ENCODE results near the gene PELO. TPM values are rescaled to one million over a fixed set of nuclear protein-coding genes. Genes with fewer than 3 reads are reported as not detected.
A peak's percentile ranks its signal among the peaks of the same experiment; 100 is the strongest.

PELO gene
- polyA plus RNA-seq, 1 of the 3 experiments (the other 2 are of a cell fraction): 10.7 TPM

DNA sequence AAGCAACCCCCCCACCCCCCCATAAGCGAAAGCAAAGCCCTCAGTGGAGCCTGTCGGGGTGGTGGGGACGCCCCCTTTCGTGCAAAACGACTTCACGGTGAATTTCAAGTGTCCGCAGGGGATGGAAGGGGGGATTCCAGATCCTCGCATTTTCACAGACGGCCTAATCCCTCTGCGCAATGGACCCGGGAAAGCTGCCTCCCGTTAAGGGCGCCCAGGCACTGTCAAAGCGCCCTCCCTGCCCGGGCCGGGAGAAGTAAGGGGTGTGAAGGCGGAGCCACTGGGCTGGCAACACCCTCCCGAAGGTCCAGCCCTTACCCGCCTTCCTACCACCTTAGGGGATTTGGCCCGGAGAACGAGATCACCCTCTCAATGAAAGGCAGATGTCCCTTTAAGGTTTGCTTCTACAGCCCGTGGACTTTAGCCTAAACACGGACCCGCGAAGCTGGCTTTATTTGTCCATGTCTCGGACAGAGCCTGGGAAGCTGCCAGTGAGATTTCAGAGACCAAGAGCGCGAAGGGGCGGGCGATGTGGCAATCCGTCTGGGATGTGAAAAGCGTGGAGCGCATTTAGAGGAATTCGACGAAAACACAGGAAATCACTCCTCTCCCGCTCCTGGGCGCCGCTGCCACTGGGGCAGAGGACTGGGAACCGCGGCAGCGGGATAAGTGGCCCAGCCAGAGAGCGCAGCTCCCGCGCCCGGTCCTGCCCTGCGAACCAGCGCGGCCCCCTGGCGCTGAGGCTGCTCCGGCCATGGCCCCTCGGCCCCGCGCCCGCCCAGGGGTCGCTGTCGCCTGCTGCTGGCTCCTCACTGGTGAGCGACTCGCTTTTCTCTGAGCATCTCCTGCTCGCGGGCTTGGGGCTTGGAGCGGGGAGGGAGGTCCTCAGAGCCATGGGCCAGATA is at the start of gene PELO, which contains the start of gene ITGA1 (continued):
- TF ChIP-seq GATA2 (CRISPR knock-in tag; IDR thresholded peaks at IDR 0.05): 0 out of 2 replicates have a peak, but pooled peaks have one; percentile 42

DNA sequence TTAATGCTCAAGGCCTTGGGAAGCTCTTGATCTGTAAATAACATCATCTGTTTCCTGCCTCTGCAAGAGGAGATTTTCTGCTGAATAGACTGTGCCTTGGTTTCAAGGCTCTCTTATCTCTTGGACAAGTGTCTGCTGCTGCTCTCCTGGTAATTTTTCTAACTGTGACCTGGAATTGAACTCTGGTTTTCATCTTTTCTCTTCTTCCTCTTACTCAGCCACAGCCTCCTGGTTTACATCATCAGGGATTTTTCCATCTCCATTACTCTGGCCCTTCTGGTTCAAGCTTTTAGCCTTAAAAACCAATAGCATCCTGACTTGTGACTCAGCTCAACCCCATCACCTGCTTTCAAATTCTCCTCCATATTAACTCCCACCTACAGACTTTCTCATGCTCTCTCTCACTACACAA is 49.6 kb upstream of the PELO start:
- Histone ChIP-seq H3K4me1 (ENCODE audit: control insufficient read depth in 1 of 2, insufficient read depth in 2 of 2, low read depth in 1 of 2, low read length in 1 of 2) (peaks cover 7 to 26% of the 10 kb centered on the region in 2 experiments; a peak in 3 of 4 replicates), H3K36me3 (replicated peaks in 1 of 2; ENCODE audit: control insufficient read depth in 1 of 2, insufficient read depth in 2 of 2, low read length in 1 of 2) (no peaks in the 10 kb centered on the region), H3K9me2 (no peaks in the 10 kb centered on the region), H3K27ac (ENCODE audit: low read depth in 2 of 2, low read length in 1 of 2) (peak overlapping the region in 1 of 2 experiments; percentile 75; a peak in 2 of 4 replicates), H4K20me1 (ENCODE audit: insufficient read depth) (no peaks in the 10 kb centered on the region), H3K79me2 (ENCODE audit: insufficient read depth) (no peaks in the 10 kb centered on the region), H3K27me3 (ENCODE audit: insufficient read depth) (no peaks in the 10 kb centered on the region), H3K4me3 (ENCODE audit: low read depth in 2 of 2, low read length in 1 of 2) (no peak overlapping the region), H3K9ac (no peak overlapping the region), H3F3A (replicated peaks; ENCODE audit: insufficient read depth) (peaks cover 5% of the 10 kb centered on the region), H3K4me2 (no peak overlapping the region), H2AFZ (ENCODE audit: low read depth) (no peak overlapping the region), H3K9me3 (no peaks in the 10 kb centered on the region)
- POLR2A ChIA-PET: interaction anchor here (0.6 kb wide), 1 partner anchor 80 kb away, joined by 3 read pairs; no protein-coding TSS in a partner anchor
- CTCF ChIA-PET: interaction anchor here (1.1 to 1.6 kb wide), 3 partner anchors 16 to 80 kb away, joined by 3 to 5 read pairs (median 4); no protein-coding TSS in a partner anchor
- no peak for DNase-seq
- TF ChIP-seq EP300 (IDR thresholded peaks at IDR 0.05; ENCODE audit: borderline replicate concordance in 1 of 2, low read depth in 1 of 2, low read length in 1 of 2) (peak; percentile 44 to 88; a peak in 3 of 4 replicates), RAD21 (IDR thresholded peaks at IDR 0.05; ENCODE audit: low read length) (no peak), YY1 (IDR thresholded peaks at IDR 0.05; ENCODE audit: low read depth) (no peak), MEF2A (IDR thresholded peaks at IDR 0.05; ENCODE audit: borderline replicate concordance, low read depth) (no peak), FOXJ3 (CRISPR knock-in tag; IDR thresholded peaks at IDR 0.05) (peak; percentile 72; the same call in 1 of the 2 replicates), TAF1 (IDR thresholded peaks at IDR 0.05; ENCODE audit: borderline replicate concordance, low read depth, low read length) (no peak), NRF1 (IDR thresholded peaks at IDR 0.05; ENCODE audit: low read depth, low read length) (no peak), SMC3 (IDR thresholded peaks at IDR 0.05; ENCODE audit: low read depth, low read length) (no peak), POLR2AphosphoS5 (IDR thresholded peaks at IDR 0.05; ENCODE audit: low read depth, low read length) (no peak), RFX5 (IDR thresholded peaks at IDR 0.05; ENCODE audit: low read length) (0 out of 2 replicates have a peak, but pooled peaks have one; percentile 15), NFIC (IDR thresholded peaks at IDR 0.05; ENCODE audit: borderline replicate concordance) (peak; percentile 28; the same call in 1 of the 2 replicates), RCOR1 (IDR thresholded peaks at IDR 0.05; ENCODE audit: low read length) (no peak), GATA2 (CRISPR knock-in tag; IDR thresholded peaks at IDR 0.05) (peak; percentile 59), RXRA (IDR thresholded peaks at IDR 0.05; ENCODE audit: borderline replicate concordance, low read depth) (peak; percentile 87), GABPA (IDR thresholded peaks at IDR 0.05; ENCODE audit: low read depth) (no peak), TCF12 (IDR thresholded peaks at IDR 0.05) (peak; percentile 77), MAX (IDR thresholded peaks at IDR 0.05; ENCODE audit: low read depth) (no peak), MXI1 (IDR thresholded peaks at IDR 0.05; ENCODE audit: low read depth, low read length) (no peak), EZH2phosphoT487 (IDR thresholded peaks at IDR 0.05; ENCODE audit: borderline replicate concordance, low read depth) (no peak), TEAD4 (IDR thresholded peaks at IDR 0.05; ENCODE audit: borderline replicate concordance, insufficient read depth) (no peak), JUND (IDR thresholded peaks at IDR 0.05) (0 out of 2 replicates have a peak, but pooled peaks have one; percentile 33), SIN3A (IDR thresholded peaks at IDR 0.05; ENCODE audit: borderline replicate concordance, low read depth, low read length) (no peak)
- TF ChIP-seq, protein P1, sequence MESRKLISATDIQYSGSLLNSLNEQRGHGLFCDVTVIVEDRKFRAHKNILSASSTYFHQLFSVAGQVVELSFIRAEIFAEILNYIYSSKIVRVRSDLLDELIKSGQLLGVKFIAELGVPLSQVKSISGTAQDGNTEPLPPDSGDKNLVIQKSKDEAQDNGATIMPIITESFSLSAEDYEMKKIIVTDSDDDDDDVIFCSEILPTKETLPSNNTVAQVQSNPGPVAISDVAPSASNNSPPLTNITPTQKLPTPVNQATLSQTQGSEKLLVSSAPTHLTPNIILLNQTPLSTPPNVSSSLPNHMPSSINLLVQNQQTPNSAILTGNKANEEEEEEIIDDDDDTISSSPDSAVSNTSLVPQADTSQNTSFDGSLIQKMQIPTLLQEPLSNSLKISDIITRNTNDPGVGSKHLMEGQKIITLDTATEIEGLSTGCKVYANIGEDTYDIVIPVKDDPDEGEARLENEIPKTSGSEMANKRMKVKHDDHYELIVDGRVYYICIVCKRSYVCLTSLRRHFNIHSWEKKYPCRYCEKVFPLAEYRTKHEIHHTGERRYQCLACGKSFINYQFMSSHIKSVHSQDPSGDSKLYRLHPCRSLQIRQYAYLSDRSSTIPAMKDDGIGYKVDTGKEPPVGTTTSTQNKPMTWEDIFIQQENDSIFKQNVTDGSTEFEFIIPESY (IDR thresholded peaks at IDR 0.05; ENCODE audit: borderline replicate concordance, low read depth): no peak
- TF ChIP-seq, protein P2, sequence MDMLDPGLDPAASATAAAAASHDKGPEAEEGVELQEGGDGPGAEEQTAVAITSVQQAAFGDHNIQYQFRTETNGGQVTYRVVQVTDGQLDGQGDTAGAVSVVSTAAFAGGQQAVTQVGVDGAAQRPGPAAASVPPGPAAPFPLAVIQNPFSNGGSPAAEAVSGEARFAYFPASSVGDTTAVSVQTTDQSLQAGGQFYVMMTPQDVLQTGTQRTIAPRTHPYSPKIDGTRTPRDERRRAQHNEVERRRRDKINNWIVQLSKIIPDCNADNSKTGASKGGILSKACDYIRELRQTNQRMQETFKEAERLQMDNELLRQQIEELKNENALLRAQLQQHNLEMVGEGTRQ (IDR thresholded peaks at IDR 0.05; ENCODE audit: borderline replicate concordance, low read depth, low read length): no peak
- TF ChIP-seq, protein P3, sequence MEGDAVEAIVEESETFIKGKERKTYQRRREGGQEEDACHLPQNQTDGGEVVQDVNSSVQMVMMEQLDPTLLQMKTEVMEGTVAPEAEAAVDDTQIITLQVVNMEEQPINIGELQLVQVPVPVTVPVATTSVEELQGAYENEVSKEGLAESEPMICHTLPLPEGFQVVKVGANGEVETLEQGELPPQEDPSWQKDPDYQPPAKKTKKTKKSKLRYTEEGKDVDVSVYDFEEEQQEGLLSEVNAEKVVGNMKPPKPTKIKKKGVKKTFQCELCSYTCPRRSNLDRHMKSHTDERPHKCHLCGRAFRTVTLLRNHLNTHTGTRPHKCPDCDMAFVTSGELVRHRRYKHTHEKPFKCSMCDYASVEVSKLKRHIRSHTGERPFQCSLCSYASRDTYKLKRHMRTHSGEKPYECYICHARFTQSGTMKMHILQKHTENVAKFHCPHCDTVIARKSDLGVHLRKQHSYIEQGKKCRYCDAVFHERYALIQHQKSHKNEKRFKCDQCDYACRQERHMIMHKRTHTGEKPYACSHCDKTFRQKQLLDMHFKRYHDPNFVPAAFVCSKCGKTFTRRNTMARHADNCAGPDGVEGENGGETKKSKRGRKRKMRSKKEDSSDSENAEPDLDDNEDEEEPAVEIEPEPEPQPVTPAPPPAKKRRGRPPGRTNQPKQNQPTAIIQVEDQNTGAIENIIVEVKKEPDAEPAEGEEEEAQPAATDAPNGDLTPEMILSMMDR (IDR thresholded peaks at IDR 0.05): no peak
